Activated CD4-positive, alpha-beta T cell treated with anti-CD3 and anti-CD28 coated beads for 36 hours (primary cell): Measurements from ENCODE around the gene TCEA2. TPM values are rescaled to one million over a fixed set of nuclear protein-coding genes. Genes with fewer than 3 reads are reported as not detected.

Experiments used
- ATAC-seq: fragments of 200-7000 bp; cut with Tn5 transposase; one replicate; pipeline ENCODE4 v1.10.0; 2021; ENCODE audit warnings: mild to moderate bottlenecking, moderate library complexity
- CTCF ChIA-PET: fragments of 350-600 bp; sonication (Branson Sonifier 250); formaldehyde crosslinking; loops from one replicate; lab custom pipeline; 2021; ENCODE audit warnings: antibody characterized with exemption; lab: Charles Lee
- POLR2A ChIA-PET: fragments of 350-600 bp; sonication (Branson Sonifier 250); formaldehyde crosslinking; loops from one replicate; lab custom pipeline; 2021; ENCODE audit warnings: antibody characterized with exemption, inconsistent platforms; lab: Charles Lee
- DNase-seq: peaks from one replicate; pipeline ENCODE4 v3.0.0-alpha.2; 2020
- H3K27ac Mint-ChIP-seq: one replicate; pipeline ENCODE4 v1.8.0; 2021; ENCODE audit warnings: mixed read lengths
- H3K27me3 Mint-ChIP-seq: one replicate; pipeline ENCODE4 v1.8.0; 2021; ENCODE audit warnings: mixed read lengths
- H3K36me3 Mint-ChIP-seq: one replicate; pipeline ENCODE4 v1.8.0; 2021; ENCODE audit warnings: low read depth, mixed read lengths
- H3K4me1 Mint-ChIP-seq: one replicate; pipeline ENCODE4 v1.8.0; 2021; ENCODE audit warnings: mixed read lengths
- H3K4me3 Mint-ChIP-seq: one replicate; pipeline ENCODE4 v1.8.0; 2021; ENCODE audit warnings: mild to moderate bottlenecking, moderate library complexity, mixed read lengths
- H3K9me3 Mint-ChIP-seq: one replicate; pipeline ENCODE4 v1.8.0; 2021; ENCODE audit warnings: low read depth, mixed read lengths
- intact Hi-C, 2 experiments: fragments of 100-400 bp; cut with DNase I in 1 of 2; cut with micrococcal nuclease in 1 of 2; formaldehyde crosslinking; loops; one replicate each; pipeline versions ENCODE4 v1.14.2 to v1.15.1; 2022 to 2024; cut with DNase I, micrococcal nuclease
- total RNA-seq, 2 experiments: library from RNA; stranded (reverse); gene quantifications; one replicate each; pipeline ENCODE4 v1.2.3, GENCODE V29; 2021

Gene TCEA2
- total RNA-seq, 2 experiments from 2014 or later: 40.6 to 50.0 TPM

GRCh38 chr20:64069209-64069613, 6.2 kb downstream of the TCEA2 start:
- CTCF ChIA-PET: interaction anchor here (1.6 kb wide), 1 partner anchor 10 kb away, joined by 4 read pairs; the partner anchor contains the start of genes OPRL1 and RGS19
- H3K4me3 Mint-ChIP-seq: no peak overlapping the region
- intact Hi-C loops: loop anchor here in 1 of 2 experiments (10.0 kb wide), 1 partner anchor 534 kb away; the partner anchor contains the start of gene PTK6

GRCh38 chr20:64069614-64070243, 6.7 kb downstream of the TCEA2 start:
- CTCF ChIA-PET: interaction anchor here (1.6 kb wide), 1 partner anchor 10 kb away, joined by 4 read pairs; the partner anchor contains the start of genes OPRL1 and RGS19
- H3K9me3 Mint-ChIP-seq: no peaks in the 10 kb centered on the region
- H3K36me3 Mint-ChIP-seq: peaks cover 4% of the 10 kb centered on the region
- H3K4me3 Mint-ChIP-seq: no peak overlapping the region
- peak; percentile 61 for DNase-seq
- no peak overlapping the region for H3K27ac Mint-ChIP-seq
- peaks cover 31% of the 10 kb centered on the region for H3K4me1 Mint-ChIP-seq
- intact Hi-C loops: loop anchor here in 1 of 2 experiments (10.0 kb wide), 1 partner anchor 535 kb away; the partner anchor contains the start of gene PTK6
- POLR2A ChIA-PET: no interaction called here
- no peaks in the 10 kb centered on the region for H3K27me3 Mint-ChIP-seq
- ATAC-seq: no peak

More at GRCh38 chr20:64069209-64069613, 6.2 kb downstream of the TCEA2 start:
- POLR2A ChIA-PET: no interaction called here
- DNase-seq (no peak), ATAC-seq (no peak)
- Mint-ChIP-seq H3K36me3 (peaks cover 4% of the 10 kb centered on the region), H3K9me3 (no peaks in the 10 kb centered on the region), H3K4me1 (peaks cover 36% of the 10 kb centered on the region), H3K27me3 (no peaks in the 10 kb centered on the region), H3K27ac (no peak overlapping the region)

- Mint-ChIP-seq H3K27me3 (no peaks in the 10 kb centered on the region), H3K4me1 (peaks cover 26% of the 10 kb centered on the region), H3K27ac (no peak overlapping the region), H3K36me3 (peaks cover 4% of the 10 kb centered on the region), H3K4me3 (no peak overlapping the region), H3K9me3 (no peaks in the 10 kb centered on the region)
- ATAC-seq (no peak), DNase-seq (no peak)
- ChIA-PET POLR2A (no interaction called here), CTCF (interaction anchor here (1.6 kb wide), 1 partner anchor 9 kb away, joined by 4 read pairs; the partner anchor contains the start of genes OPRL1 and RGS19)
- intact Hi-C loops: no loop called here
Observed at GRCh38 chr20:64070244-64070993, 7.4 kb downstream of the TCEA2 start.

GRCh38 chr20:64071341-64072332, 8.6 kb downstream of the TCEA2 start:
- Mint-ChIP-seq H3K4me1 (peaks cover 15% of the 10 kb centered on the region), H3K36me3 (peaks cover 4% of the 10 kb centered on the region), H3K4me3 (no peak overlapping the region), H3K9me3 (no peaks in the 10 kb centered on the region), H3K27me3 (no peaks in the 10 kb centered on the region), H3K27ac (no peak overlapping the region)
- ATAC-seq (no peak), DNase-seq (no peak)
- POLR2A ChIA-PET: no interaction called here
- CTCF ChIA-PET: no interaction called here
- intact Hi-C loops: no loop called here

- Mint-ChIP-seq H3K9me3 (no peaks in the 10 kb centered on the region), H3K27me3 (no peaks in the 10 kb centered on the region), H3K4me3 (no peak overlapping the region), H3K27ac (no peak overlapping the region), H3K36me3 (peaks cover 4% of the 10 kb centered on the region), H3K4me1 (peaks cover 7% of the 10 kb centered on the region)
- intact Hi-C loops: no loop called here
- ChIA-PET POLR2A (no interaction called here), CTCF (interaction anchor here (0.5 to 0.7 kb wide), 2 partner anchors 26 to 28 kb away, joined by 3 read pairs; no protein-coding TSS in a partner anchor)
- DNase-seq (no peak), ATAC-seq (no peak)
Observed at GRCh38 chr20:64072498-64073063, 9.6 kb downstream of the TCEA2 start.

GRCh38 chr20:64073476-64074183, 10.6 kb downstream of the TCEA2 start:
- Mint-ChIP-seq H3K27me3 (no peaks in the 10 kb centered on the region), H3K9me3 (no peaks in the 10 kb centered on the region), H3K36me3 (peaks cover 6% of the 10 kb centered on the region), H3K4me3 (no peak overlapping the region), H3K4me1 (peaks cover 3% of the 10 kb centered on the region), H3K27ac (no peak overlapping the region)
- intact Hi-C loops: no loop called here
- no peak for DNase-seq
- ATAC-seq: no peak
- CTCF ChIA-PET: interaction anchor here (0.5 to 0.8 kb wide), 2 partner anchors 7 to 26 kb away, joined by 3 read pairs; no protein-coding TSS in a partner anchor
- POLR2A ChIA-PET: no interaction called here

- ATAC-seq (no peak), DNase-seq (no peak)
- ChIA-PET POLR2A (no interaction called here), CTCF (interaction anchor here (0.5 kb wide), 1 partner anchor 26 kb away, joined by 3 read pairs; no protein-coding TSS in a partner anchor)
- H3K27ac Mint-ChIP-seq: no peak overlapping the region
- no peak overlapping the region for H3K4me3 Mint-ChIP-seq
- no peaks in the 10 kb centered on the region for H3K27me3 Mint-ChIP-seq
- peaks cover 3% of the 10 kb centered on the region for H3K4me1 Mint-ChIP-seq
- H3K36me3 Mint-ChIP-seq: peaks cover 6% of the 10 kb centered on the region
- H3K9me3 Mint-ChIP-seq: no peaks in the 10 kb centered on the region
- intact Hi-C loops: no loop called here
Observed at GRCh38 chr20:64074184-64074789, 11.3 kb downstream of the TCEA2 start.

GRCh38 chr20:64074963-64075362, 12.0 kb downstream of the TCEA2 start:
- Mint-ChIP-seq H3K4me1 (peaks cover 3% of the 10 kb centered on the region), H3K36me3 (peaks cover 6% of the 10 kb centered on the region), H3K4me3 (no peak overlapping the region), H3K27ac (no peak overlapping the region), H3K9me3 (no peaks in the 10 kb centered on the region), H3K27me3 (no peaks in the 10 kb centered on the region)
- intact Hi-C loops: no loop called here
- POLR2A ChIA-PET: no interaction called here
- CTCF ChIA-PET: no interaction called here
- DNase-seq (no peak), ATAC-seq (no peak)

- CTCF ChIA-PET: interaction anchor here (0.6 kb wide), 1 partner anchor 111 kb away, joined by 3 read pairs; no protein-coding TSS in a partner anchor
Observed at GRCh38 chr20:64075556-64075955, 12.6 kb downstream of the TCEA2 start.

More at GRCh38 chr20:64075556-64075955, 12.6 kb downstream of the TCEA2 start:
- POLR2A ChIA-PET: no interaction called here
- intact Hi-C loops: no loop called here
- peaks cover 6% of the 10 kb centered on the region for H3K36me3 Mint-ChIP-seq
- ATAC-seq: no peak
- H3K4me1 Mint-ChIP-seq: peaks cover 8% of the 10 kb centered on the region
- peak overlapping the region; percentile 19 for H3K27ac Mint-ChIP-seq
- DNase-seq: no peak
- no peak overlapping the region for H3K4me3 Mint-ChIP-seq
- no peaks in the 10 kb centered on the region for H3K27me3 Mint-ChIP-seq
- H3K9me3 Mint-ChIP-seq: no peaks in the 10 kb centered on the region
